A549 (cell line): ENCODE data around the gene TMEM165. TPM values are rescaled to one million over a fixed set of nuclear protein-coding genes. Genes with fewer than 3 reads are reported as not detected.
A peak's percentile ranks its signal among the peaks of the same experiment; 100 is the strongest.

Source experiments
- ATAC-seq, 2 experiments: fragments of 200-7000 bp in 1 of 2; fragments of >200 bp in 1 of 2; cut with Nextera tagmentation in 1 of 2; cut with Tn5 transposase in 1 of 2; 3 replicates each; pipeline versions ENCODE4 v1.8.0 to v1.9.1; 2018 to 2020; ENCODE audit warnings: mild to moderate bottlenecking in 1 of 2, moderate library complexity in 1 of 2
- CTCF ChIA-PET: fragments of 300-600 bp; sonication (Branson Sonifier 250); formaldehyde crosslinking; extraction: SDS; loops from one replicate; lab custom pipeline; 2021; ENCODE audit warnings: antibody characterized with exemption, inconsistent platforms; lab: Yijun Ruan, JAX
- POLR2A ChIA-PET: fragments of 350-600 bp; formaldehyde crosslinking; extraction: SDS; loops from one replicate; lab custom pipeline; 2021; ENCODE audit warnings: antibody characterized with exemption, inconsistent platforms; lab: Yijun Ruan, JAX
- DNase-seq, 2 experiments: peaks; one replicate each; pipeline versions ENCODE4 v3.0.0 to v3.0.0-alpha.2; 2011 to 2016; ENCODE audit warnings: low read depth in 1 of 2, low spot score in 1 of 2
- FAIRE-seq: peaks from 2 replicates; lab custom pipeline; 2011; peaks lifted over from hg19 to GRCh38; lab: Jason Lieb, UNC
- H3K27ac ChIP-seq, 2 experiments: fragments of >200 bp; sonication (Bioruptor Twin); formaldehyde crosslinking; 3 replicates each; pipeline ENCODE4 v1.5.1; 2016 to 2017
- H3K4me1 ChIP-seq: fragments of >200 bp; sonication (Bioruptor Twin); formaldehyde crosslinking; 3 replicates; pipeline ENCODE4 v1.6.1; 2016
- H3K4me2 ChIP-seq: fragments of >200 bp; sonication (Bioruptor Twin); formaldehyde crosslinking; 3 replicates; pipeline ENCODE4 v1.6.1; 2016
- H3K4me3 ChIP-seq: fragments of >200 bp; sonication (Bioruptor Twin); formaldehyde crosslinking; 3 replicates; pipeline ENCODE4 v1.5.1; 2016
- H3K9me3 ChIP-seq: fragments of >200 bp; sonication (Bioruptor Twin); formaldehyde crosslinking; 3 replicates; pipeline ENCODE4 v1.6.1; 2016
- BHLHE40 ChIP-seq: IDR thresholded peaks from 2 replicates; pipeline ENCODE4 v1.6.1; 2012; ENCODE audit warnings: low read depth, low read length, inconsistent platforms
- CBX2 ChIP-seq: fragments of 200-600 bp; sonication (generic); IDR thresholded peaks from 2 replicates; pipeline ENCODE4 v1.6.1; 2016; ENCODE audit warnings: low read depth, mild to moderate bottlenecking, borderline replicate concordance
- HDAC2 ChIP-seq: fragments of 200-600 bp; sonication (generic); IDR thresholded peaks from 2 replicates; pipeline ENCODE4 v1.6.1; 2016
- HEYL ChIP-seq: fragments of 250-450 bp; sonication (Bioruptor Pico); IDR thresholded peaks from 2 replicates; pipeline ENCODE4 v1.8.0; 2021; ENCODE audit warnings: mild to moderate bottlenecking, moderate library complexity
- HOXA7 ChIP-seq: fragments of 250-450 bp; sonication (Bioruptor Pico); IDR thresholded peaks from 2 replicates; pipeline ENCODE4 v1.5.0; 2020; ENCODE audit warnings: mild to moderate bottlenecking, moderate library complexity
- HOXB13 ChIP-seq: fragments of 250-450 bp; sonication (Bioruptor Pico); IDR thresholded peaks from 2 replicates; pipeline ENCODE4 v1.5.0; 2020; ENCODE audit warnings: low read depth, mild to moderate bottlenecking, moderate library complexity
- JUNB ChIP-seq: fragments of >200 bp; sonication (Bioruptor Twin); formaldehyde crosslinking; IDR thresholded peaks from 2 replicates; pipeline ENCODE4 v1.6.1; 2016
- KDM1A ChIP-seq: fragments of 200-600 bp; sonication (generic); IDR thresholded peaks from 2 replicates; pipeline ENCODE4 v1.6.1; 2016; ENCODE audit warnings: low read depth, mild to moderate bottlenecking
- MAFK ChIP-seq: fragments of 450-650 bp; IDR thresholded peaks from 2 replicates; pipeline ENCODE4 v1.6.1; 2014; ENCODE audit not compliant: partially characterized antibody
- MAX ChIP-seq: IDR thresholded peaks from 2 replicates; pipeline ENCODE4 v1.6.1; 2012
- MAZ ChIP-seq: fragments of 150-350 bp; IDR thresholded peaks from 2 replicates; pipeline ENCODE4 v1.6.1; 2014; ENCODE audit warnings: antibody characterized with exemption, low read depth, low read length, borderline replicate concordance
- MYC ChIP-seq: IDR thresholded peaks from 2 replicates; pipeline ENCODE4 v1.6.1; 2012; ENCODE audit warnings: mild to moderate bottlenecking, inconsistent platforms, low read length, improper control_type of control experiment, borderline replicate concordance
- NPAS2 ChIP-seq: fragments of 250-450 bp; sonication (Bioruptor Pico); IDR thresholded peaks from 2 replicates; pipeline ENCODE4 v1.8.0; 2022; ENCODE audit warnings: mild to moderate bottlenecking, moderate library complexity, borderline replicate concordance
- PHF8 ChIP-seq: fragments of 200-600 bp; sonication (generic); IDR thresholded peaks from 2 replicates; pipeline ENCODE4 v1.6.1; 2016; ENCODE audit warnings: low read depth, mild to moderate bottlenecking, antibody characterized with exemption, moderate library complexity, borderline replicate concordance
- POLR2A ChIP-seq: IDR thresholded peaks from 2 replicates; pipeline ENCODE4 v1.6.1; 2012; ENCODE audit warnings: mild to moderate bottlenecking, low read length
- RAD21 ChIP-seq, 2 experiments: fragments of >200 bp in 1 of 2; sonication (Bioruptor Twin) in 1 of 2; formaldehyde crosslinking in 1 of 2; IDR thresholded peaks in 1 of 2; conservative IDR thresholded peaks in 1 of 2; 2 replicates in 1 of 2; 3 replicates in 1 of 2; pipeline ENCODE4 v1.6.1; 2012 to 2018; ENCODE audit warnings: inconsistent platforms in 1 of 2
- REST ChIP-seq: fragments of 200-600 bp; sonication (generic); IDR thresholded peaks from 2 replicates; pipeline ENCODE4 v1.6.1; 2016; ENCODE audit warnings: antibody characterized with exemption, mild to moderate bottlenecking, moderate library complexity
- RFX5 ChIP-seq: fragments of 450-650 bp; IDR thresholded peaks from 2 replicates; pipeline ENCODE4 v1.7.1; 2014; ENCODE audit warnings: antibody characterized with exemption, mild to moderate bottlenecking, moderate library complexity
- ZC3H11A ChIP-seq: fragments of 450-650 bp; IDR thresholded peaks from 2 replicates; pipeline ENCODE4 v1.6.1; 2014; ENCODE audit warnings: antibody characterized with exemption, mild to moderate bottlenecking
- WGBS: methylation state at CpG from one replicate; pipeline ENCODE4 v1.1.6; 2017; ENCODE audit errors: missing lambda C conversion rate; 5-methylcytosine and 5-hydroxymethylcytosine counted together
- polyA plus RNA-seq, 4 experiments: library from polyadenylated mRNA; depleted of rRNA in 3 of 4; stranded (reverse); fragments of >200 nt; fragmentation: RNase III in 1 of 4; extraction: RNeasy Plus Mini Kit Qiagen cat#74134 plus additional on column Dnase treatment in 1 of 4; gene quantifications; 2 replicates in 3 of 4; 3 replicates in 1 of 4; pipeline ENCODE4 v1.2.3, GENCODE V29; 2011 to 2017
- TF ChIP-seq, protein P1 (sequence below): fragments of 150-350 bp; IDR thresholded peaks from 2 replicates; pipeline ENCODE4 v1.6.1; 2014; ENCODE audit warnings: low read depth, mild to moderate bottlenecking, low read length
- TF ChIP-seq, protein P2 (sequence below): fragments of >200 bp; sonication (Bioruptor Twin); formaldehyde crosslinking; IDR thresholded peaks from 3 replicates; pipeline ENCODE4 v1.5.1; 2016

TMEM165 gene
- polyA plus RNA-seq, 2 of the 4 experiments (the other 2 are of a cell fraction): 52.6 to 83.5 TPM

DNA sequence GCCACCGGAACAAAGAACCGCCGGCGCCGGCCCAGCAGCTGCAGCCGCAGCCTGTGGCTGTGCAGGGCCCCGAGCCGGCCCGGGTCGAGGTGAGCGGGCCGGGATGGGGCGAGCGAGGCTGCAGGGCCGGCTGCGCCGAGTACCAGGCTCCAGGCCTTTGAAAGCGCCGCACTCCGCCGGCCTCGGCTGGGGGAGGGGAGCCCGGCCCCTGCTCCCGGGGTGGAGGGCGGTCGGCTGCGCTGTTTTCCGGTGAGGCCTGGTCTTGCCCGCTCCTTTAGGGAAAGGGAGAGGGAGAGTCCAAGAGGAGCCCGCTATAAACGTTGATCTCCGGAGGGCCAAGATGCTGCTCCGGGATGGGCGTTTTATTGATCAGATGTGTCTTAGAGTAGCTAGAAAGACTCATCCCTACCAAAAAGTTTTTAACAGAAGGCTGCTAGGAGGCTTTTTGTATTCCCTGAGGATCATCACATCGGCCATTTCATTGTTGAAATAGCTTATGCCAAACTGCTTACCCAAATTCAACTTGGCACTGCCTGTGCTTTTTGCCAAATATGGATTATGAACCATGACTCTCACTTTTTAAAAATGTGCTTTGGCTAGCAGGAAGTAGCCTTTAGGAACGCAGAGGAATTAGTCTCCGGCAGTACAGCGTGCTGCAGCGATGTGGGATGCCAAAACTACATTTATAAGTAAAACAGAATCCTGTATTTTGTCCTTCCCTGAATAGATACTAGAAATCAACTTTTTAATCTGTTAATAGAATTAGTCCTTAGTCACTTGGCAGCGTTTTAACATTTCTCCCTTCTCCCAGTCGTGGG is 760 bp downstream of the TMEM165 start:
- CTCF ChIA-PET: interaction anchor here (1.5 kb wide), 1 partner anchor 13 kb away, joined by 4 read pairs; no protein-coding TSS in a partner anchor
- Histone ChIP-seq H3K27ac (peak overlapping the region; percentile 98 to 99), H3K4me1 (peaks cover 20% of the 10 kb centered on the region; the same call in 2 of the 3 replicates), H3K9me3 (no peaks in the 10 kb centered on the region), H3K4me2 (peak overlapping the region; percentile 91), H3K4me3 (peak overlapping the region; percentile 99)
- no peak for FAIRE-seq
- 1% methylated on average over 9 of the region's 41 CpGs for WGBS
- peak; percentile 50 to 54 for ATAC-seq
- POLR2A ChIA-PET: interaction anchor here (2.6 kb wide), 1 partner anchor 10 kb away, joined by 11 read pairs; no protein-coding TSS in a partner anchor
- DNase-seq: peak in 1 of 2 experiments; percentile 25
- TF ChIP-seq ZC3H11A (no peak), MAX (no peak)

DNA sequence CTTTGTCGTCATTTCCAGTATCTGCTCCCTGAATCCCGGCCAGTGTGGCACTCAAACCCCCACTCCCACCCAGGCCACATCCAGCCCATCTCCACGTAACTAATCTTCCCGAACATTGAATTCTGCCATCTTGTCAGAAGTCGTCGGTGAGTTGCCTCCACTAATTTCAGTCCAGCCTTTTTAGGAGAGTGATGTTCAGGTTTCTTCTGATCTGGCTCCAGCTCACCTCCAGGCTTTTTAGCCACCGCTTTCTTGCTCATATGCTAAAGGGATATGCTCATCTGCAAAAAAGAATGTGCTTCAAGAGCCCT is 1.3 kb downstream of the TMEM165 start:
- no peak for DNase-seq
- peak overlapping the region; percentile 98 to 99 for H3K27ac ChIP-seq
- peak overlapping the region; percentile 99 for H3K4me3 ChIP-seq
- ChIA-PET CTCF (no interaction called here), POLR2A (interaction anchor here (2.6 kb wide), 1 partner anchor 10 kb away, joined by 11 read pairs; no protein-coding TSS in a partner anchor)
- H3K4me2 ChIP-seq: peak overlapping the region; percentile 91
- no peaks in the 10 kb centered on the region for H3K9me3 ChIP-seq
- TF ChIP-seq, protein P1, sequence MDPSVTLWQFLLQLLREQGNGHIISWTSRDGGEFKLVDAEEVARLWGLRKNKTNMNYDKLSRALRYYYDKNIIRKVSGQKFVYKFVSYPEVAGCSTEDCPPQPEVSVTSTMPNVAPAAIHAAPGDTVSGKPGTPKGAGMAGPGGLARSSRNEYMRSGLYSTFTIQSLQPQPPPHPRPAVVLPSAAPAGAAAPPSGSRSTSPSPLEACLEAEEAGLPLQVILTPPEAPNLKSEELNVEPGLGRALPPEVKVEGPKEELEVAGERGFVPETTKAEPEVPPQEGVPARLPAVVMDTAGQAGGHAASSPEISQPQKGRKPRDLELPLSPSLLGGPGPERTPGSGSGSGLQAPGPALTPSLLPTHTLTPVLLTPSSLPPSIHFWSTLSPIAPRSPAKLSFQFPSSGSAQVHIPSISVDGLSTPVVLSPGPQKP: no peak
- TF ChIP-seq CBX2: no peak
- TF ChIP-seq HOXB13: no peak
- no peak for TF ChIP-seq PHF8
- TF ChIP-seq MAZ: no peak
- no peak for TF ChIP-seq BHLHE40
- no peak for TF ChIP-seq POLR2A
- no peak for TF ChIP-seq RAD21 (conservative IDR thresholded peaks at IDR 0.05 in 1 of 2, IDR thresholded peaks at IDR 0.05 in 1 of 2)
- no peak for TF ChIP-seq HEYL (CRISPR knock-in tag)
- TF ChIP-seq KDM1A: no peak
- TF ChIP-seq HDAC2: no peak
- TF ChIP-seq NPAS2 (CRISPR knock-in tag): no peak
- TF ChIP-seq MYC: no peak
- no peak for TF ChIP-seq HOXA7 (CRISPR knock-in tag)
- TF ChIP-seq RFX5: no peak
- TF ChIP-seq, protein P2, sequence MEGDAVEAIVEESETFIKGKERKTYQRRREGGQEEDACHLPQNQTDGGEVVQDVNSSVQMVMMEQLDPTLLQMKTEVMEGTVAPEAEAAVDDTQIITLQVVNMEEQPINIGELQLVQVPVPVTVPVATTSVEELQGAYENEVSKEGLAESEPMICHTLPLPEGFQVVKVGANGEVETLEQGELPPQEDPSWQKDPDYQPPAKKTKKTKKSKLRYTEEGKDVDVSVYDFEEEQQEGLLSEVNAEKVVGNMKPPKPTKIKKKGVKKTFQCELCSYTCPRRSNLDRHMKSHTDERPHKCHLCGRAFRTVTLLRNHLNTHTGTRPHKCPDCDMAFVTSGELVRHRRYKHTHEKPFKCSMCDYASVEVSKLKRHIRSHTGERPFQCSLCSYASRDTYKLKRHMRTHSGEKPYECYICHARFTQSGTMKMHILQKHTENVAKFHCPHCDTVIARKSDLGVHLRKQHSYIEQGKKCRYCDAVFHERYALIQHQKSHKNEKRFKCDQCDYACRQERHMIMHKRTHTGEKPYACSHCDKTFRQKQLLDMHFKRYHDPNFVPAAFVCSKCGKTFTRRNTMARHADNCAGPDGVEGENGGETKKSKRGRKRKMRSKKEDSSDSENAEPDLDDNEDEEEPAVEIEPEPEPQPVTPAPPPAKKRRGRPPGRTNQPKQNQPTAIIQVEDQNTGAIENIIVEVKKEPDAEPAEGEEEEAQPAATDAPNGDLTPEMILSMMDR: no peak
- TF ChIP-seq REST: no peak
- no peak for TF ChIP-seq MAFK
- TF ChIP-seq MAX: no peak
- no peak for TF ChIP-seq JUNB
- WGBS: 7% methylated on average over 7 of the region's 7 CpGs
- peaks cover 20% of the 10 kb centered on the region; the same call in 2 of the 3 replicates for H3K4me1 ChIP-seq
- no peak for FAIRE-seq
- no peak for ATAC-seq
